H1 (cell line): ENCODE measurements around the gene PKMYT1. TPM values are rescaled to one million over a fixed set of nuclear protein-coding genes. Genes with fewer than 3 reads are reported as not detected.
A peak's percentile ranks its signal among the peaks of the same experiment; 100 is the strongest.

Experiments used
- ATF2 ChIP-seq: IDR thresholded peaks from 2 replicates; pipeline ENCODE4 v1.6.1; 2012; ENCODE audit warnings: low read length, inconsistent platforms
- ATF3 ChIP-seq: IDR thresholded peaks from 2 replicates; pipeline ENCODE4 v1.6.1; 2011; ENCODE audit warnings: low read depth, mild to moderate bottlenecking, low read length; ENCODE audit not compliant: insufficient read depth
- BACH1 ChIP-seq: IDR thresholded peaks from 2 replicates; pipeline ENCODE4 v1.6.1; 2012; ENCODE audit warnings: low read length, improper control_type of control experiment
- BRCA1 ChIP-seq: IDR thresholded peaks from 2 replicates; pipeline ENCODE4 v1.6.1; 2012; ENCODE audit warnings: low read depth, low read length, improper control_type of control experiment
- NRF1 ChIP-seq: IDR thresholded peaks from 2 replicates; pipeline ENCODE4 v1.6.1; 2011; ENCODE audit warnings: mild to moderate bottlenecking, low read depth, low read length, improper control_type of control experiment
- POLR2A ChIP-seq, 2 experiments: IDR thresholded peaks; 1 replicate in 1 of 2; 2 replicates in 1 of 2; pipeline ENCODE4 v1.6.1; 2011; ENCODE audit warnings: low read depth in 2 of 2, low read length in 2 of 2, mild to moderate bottlenecking in 2 of 2; ENCODE audit errors: control extremely low read depth in 1 of 2
- SRF ChIP-seq: IDR thresholded peaks from 2 replicates; pipeline ENCODE4 v1.6.1; 2011; ENCODE audit warnings: mild to moderate bottlenecking, low read depth, low read length, moderate library complexity
- SUZ12 ChIP-seq: fragments of 200-600 bp; sonication (generic); IDR thresholded peaks from 2 replicates; pipeline ENCODE4 v1.6.1; 2012; ENCODE audit warnings: mild to moderate bottlenecking, inconsistent platforms, low read length, moderate library complexity, mixed read lengths
- polyA plus RNA-seq, 7 experiments: library from polyadenylated mRNA; depleted of rRNA in 3 of 7; stranded (reverse) in 5 of 7; unstranded in 2 of 7; fragments of >200 nt in 5 of 7; fragments of 200-250 nt in 2 of 7; gene quantifications; 1 replicate in 5 of 7; 2 replicates in 1 of 7; 4 replicates in 1 of 7; pipeline versions ENCODE4 v1.2.1 to v1.2.3, GENCODE V29; 2011 to 2013; ENCODE audit warnings: missing spikeins in 2 of 7, mixed read lengths in 2 of 7
- total RNA-seq: library from RNA; stranded (reverse); fragmentation: NEBNext Ultra II Directional; extraction: Animal tissue kit (Norgen Biotek cat#: 25700); gene quantifications from 2 replicates; pipeline ENCODE4 v1.2.1, GENCODE V29; 2021

Gene PKMYT1
- total and polyA plus RNA-seq, 2 of the 8 experiments (the other 6 are each of a cell fraction or from before 2014, with no cell fraction given), result 74.7 to 85.2 TPM

GRCh38 chr16:3023669-3024478 lies 43.6 kb upstream of the PKMYT1 start, which contains the start of the genes HCFC1R1 and THOC6 (continued):
- TF ChIP-seq ATF2 (peak; percentile 58; the same call in 1 of the 2 replicates), NRF1 (no peak; the same call in 1 of the 2 replicates), BACH1 (peak; percentile 59), SUZ12 (no peak), POLR2A (IDR thresholded peaks at IDR 0.05; ENCODE audit: control extremely low read depth in 1 of 2, low read depth in 2 of 2, low read length in 2 of 2) (peak; percentile 86 to 89), BRCA1 (0 out of 2 replicates have a peak, but pooled peaks have one; percentile 51), ATF3 (peak; percentile 74; the same call in 1 of the 2 replicates), SRF (no peak)
